D721Med (cell line): ENCODE measurements around the gene ST3GAL3.

Experiments
- DNase-seq: peaks from one replicate; pipeline ENCODE4 v3.0.0; 2011; ENCODE audit warnings: low spot score; ENCODE audit not compliant: insufficient read length
- FAIRE-seq: peaks from 2 replicates; lab custom pipeline; 2011; peaks lifted over from hg19 to GRCh38; lab: Jason Lieb, UNC
- CTCF ChIP-seq: IDR thresholded peaks from 2 replicates; pipeline ENCODE4 v1.5.1; 2012; ENCODE audit warnings: mild to moderate bottlenecking, control low read depth; ENCODE audit not compliant: insufficient read depth; ENCODE audit errors: missing control alignments

Gene ST3GAL3

GRCh38 chr1:43980255-43981134 is 273.2 kb downstream of the ST3GAL3 start:
- no peak for DNase-seq
- no peak for TF ChIP-seq CTCF
- FAIRE-seq: no peak
